ENCODE measurements around the gene KMT2A.

The KMT2A gene

GRCh38 chr11:118572061-118572980 is 136.0 kb downstream of the KMT2A start, which contains the start of gene ARCN1:
Gene ARCN1 (plus strand): TSS chr11:118572409. CDS start chr11:118572548, 139 bp downstream.
- no peaks in the 10 kb centered on the region for H3K36me3 ChIP-seq (ENCODE audit: insufficient read depth, low read length)
- H3F3A ChIP-seq (ENCODE audit: low read depth): no peaks in the 10 kb centered on the region
- peak within 1 kb of the TSS; percentile 84 for H3K4me3 ChIP-seq (ENCODE audit: low read length, poor library complexity, severe bottlenecking)
- peak within 1 kb of the TSS; percentile 85 for H3K4me2 ChIP-seq (ENCODE audit: low read depth, low read length, poor library complexity, severe bottlenecking)
- peak within 1 kb of the TSS; percentile 95 for H3K9ac ChIP-seq (ENCODE audit: low read depth, low read length, poor library complexity, severe bottlenecking)
- H3K27me3 ChIP-seq (ENCODE audit: insufficient read depth, low read length, poor library complexity, severe bottlenecking): no peaks in the 10 kb centered on the region
- H3K9me3 ChIP-seq (ENCODE audit: insufficient read depth, low read depth, low read length): no peaks in the 10 kb centered on the region
- peaks cover 39% of the 10 kb centered on the region for H3K4me1 ChIP-seq (ENCODE audit: insufficient read depth, low read length, poor library complexity, severe bottlenecking)
- TF ChIP-seq, protein P1, sequence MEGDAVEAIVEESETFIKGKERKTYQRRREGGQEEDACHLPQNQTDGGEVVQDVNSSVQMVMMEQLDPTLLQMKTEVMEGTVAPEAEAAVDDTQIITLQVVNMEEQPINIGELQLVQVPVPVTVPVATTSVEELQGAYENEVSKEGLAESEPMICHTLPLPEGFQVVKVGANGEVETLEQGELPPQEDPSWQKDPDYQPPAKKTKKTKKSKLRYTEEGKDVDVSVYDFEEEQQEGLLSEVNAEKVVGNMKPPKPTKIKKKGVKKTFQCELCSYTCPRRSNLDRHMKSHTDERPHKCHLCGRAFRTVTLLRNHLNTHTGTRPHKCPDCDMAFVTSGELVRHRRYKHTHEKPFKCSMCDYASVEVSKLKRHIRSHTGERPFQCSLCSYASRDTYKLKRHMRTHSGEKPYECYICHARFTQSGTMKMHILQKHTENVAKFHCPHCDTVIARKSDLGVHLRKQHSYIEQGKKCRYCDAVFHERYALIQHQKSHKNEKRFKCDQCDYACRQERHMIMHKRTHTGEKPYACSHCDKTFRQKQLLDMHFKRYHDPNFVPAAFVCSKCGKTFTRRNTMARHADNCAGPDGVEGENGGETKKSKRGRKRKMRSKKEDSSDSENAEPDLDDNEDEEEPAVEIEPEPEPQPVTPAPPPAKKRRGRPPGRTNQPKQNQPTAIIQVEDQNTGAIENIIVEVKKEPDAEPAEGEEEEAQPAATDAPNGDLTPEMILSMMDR (conservative IDR thresholded peaks at IDR 0.05; ENCODE audit: low read length): no peak
- TF ChIP-seq EZH2phosphoT487 (IDR thresholded peaks at IDR 0.05; ENCODE audit: borderline replicate concordance): no peak
- H4K20me1 ChIP-seq (ENCODE audit: insufficient read depth, low read length, poor library complexity, severe bottlenecking): peaks cover 47% of the 10 kb centered on the region
- peaks cover 51% of the 10 kb centered on the region for H3K79me2 ChIP-seq (ENCODE audit: insufficient read depth, low read length)
- H2AFZ ChIP-seq (ENCODE audit: low read length): peak within 1 kb of the TSS; percentile 93
- H3K9me2 ChIP-seq (replicated peaks; ENCODE audit: low read depth, low read length): no peaks in the 10 kb centered on the region

- Histone ChIP-seq H3K9ac (ENCODE audit: low read depth, low read length, poor library complexity, severe bottlenecking) (peak overlapping the region; percentile 95), H3K4me2 (ENCODE audit: low read depth, low read length, poor library complexity, severe bottlenecking) (peak overlapping the region; percentile 85), H3K27me3 (ENCODE audit: insufficient read depth, low read length, poor library complexity, severe bottlenecking) (no peaks in the 10 kb centered on the region), H3K9me2 (replicated peaks; ENCODE audit: low read depth, low read length) (no peaks in the 10 kb centered on the region), H4K20me1 (ENCODE audit: insufficient read depth, low read length, poor library complexity, severe bottlenecking) (peaks cover 52% of the 10 kb centered on the region), H3K4me3 (ENCODE audit: low read length, poor library complexity, severe bottlenecking) (peak overlapping the region; percentile 84), H3K4me1 (ENCODE audit: insufficient read depth, low read length, poor library complexity, severe bottlenecking) (peaks cover 39% of the 10 kb centered on the region), H3K36me3 (ENCODE audit: insufficient read depth, low read length) (no peaks in the 10 kb centered on the region), H3F3A (ENCODE audit: low read depth) (no peaks in the 10 kb centered on the region), H2AFZ (ENCODE audit: low read length) (peak overlapping the region; percentile 93; the same call in 1 of the 2 replicates), H3K79me2 (ENCODE audit: insufficient read depth, low read length) (peaks cover 59% of the 10 kb centered on the region), H3K9me3 (ENCODE audit: insufficient read depth, low read depth, low read length) (no peaks in the 10 kb centered on the region)
- TF ChIP-seq, protein P1 (conservative IDR thresholded peaks at IDR 0.05; ENCODE audit: low read length): no peak
- TF ChIP-seq EZH2phosphoT487 (IDR thresholded peaks at IDR 0.05; ENCODE audit: borderline replicate concordance): no peak
These were observed 136.8 kb downstream of the KMT2A start for GRCh38 chr11:118572981-118573550.

GRCh38 chr11:118574636-118575035 is 138.3 kb downstream of the KMT2A start:
- Histone ChIP-seq H3K36me3 (ENCODE audit: insufficient read depth, low read length) (no peaks in the 10 kb centered on the region), H3K79me2 (ENCODE audit: insufficient read depth, low read length) (peaks cover 71% of the 10 kb centered on the region), H4K20me1 (ENCODE audit: insufficient read depth, low read length, poor library complexity, severe bottlenecking) (peaks cover 62% of the 10 kb centered on the region), H3K9me2 (replicated peaks; ENCODE audit: low read depth, low read length) (no peaks in the 10 kb centered on the region), H2AFZ (ENCODE audit: low read length) (no peak overlapping the region), H3K9me3 (ENCODE audit: insufficient read depth, low read depth, low read length) (no peaks in the 10 kb centered on the region), H3F3A (ENCODE audit: low read depth) (no peaks in the 10 kb centered on the region), H3K4me3 (ENCODE audit: low read length, poor library complexity, severe bottlenecking) (peak overlapping the region; percentile 84), H3K27me3 (ENCODE audit: insufficient read depth, low read length, poor library complexity, severe bottlenecking) (no peaks in the 10 kb centered on the region), H3K4me1 (ENCODE audit: insufficient read depth, low read length, poor library complexity, severe bottlenecking) (peaks cover 39% of the 10 kb centered on the region), H3K4me2 (ENCODE audit: low read depth, low read length, poor library complexity, severe bottlenecking) (peak overlapping the region; percentile 85), H3K9ac (ENCODE audit: low read depth, low read length, poor library complexity, severe bottlenecking) (no peak overlapping the region)
- no peak for TF ChIP-seq EZH2phosphoT487 (IDR thresholded peaks at IDR 0.05; ENCODE audit: borderline replicate concordance)
- TF ChIP-seq, protein P1 (conservative IDR thresholded peaks at IDR 0.05; ENCODE audit: low read length): no peak

Data from Loucy (cell line).